Thoracic aorta (tissue), 2 donors: Measurements from ENCODE around the gene SPTBN5. TPM values are rescaled to one million over a fixed set of nuclear protein-coding genes. Genes with fewer than 3 reads are reported as not detected.

ENCODE experiments used
- ATAC-seq: fragments of 150-250 bp; one replicate; pipeline ENCODE4 v1.8.0; 2017; ENCODE audit warnings: low read depth; ENCODE audit not compliant: insufficient number of reproducible peaks, low FRiP score
- DNase-seq: peaks from one replicate; pipeline ENCODE4 v3.0.0-alpha.2; 2020; ENCODE audit warnings: low spot score
- H3K27ac ChIP-seq, 2 donors: fragments of 200-600 bp; sonication (generic); 1 replicate in 1 of 2; 2 replicates in 1 of 2; pipeline ENCODE4 v1.5.1; 2016; ENCODE audit warnings: mild to moderate bottlenecking in 2 of 2, moderate library complexity in 2 of 2
- H3K27me3 ChIP-seq: fragments of 200-600 bp; sonication (generic); replicated peaks from 2 replicates; pipeline ENCODE4 v1.6.0; 2016; ENCODE audit warnings: mild to moderate bottlenecking; ENCODE audit not compliant: insufficient read depth
- H3K36me3 ChIP-seq: fragments of 200-600 bp; sonication (generic); one replicate; pipeline ENCODE4 v1.5.1; 2016
- H3K4me1 ChIP-seq, 2 donors: fragments of 200-600 bp; sonication (generic); 1 replicate in 1 of 2; 2 replicates in 1 of 2; pipeline versions ENCODE4 v1.5.1 to v1.6.0; 2016; ENCODE audit warnings: low read depth in 2 of 2, mild to moderate bottlenecking in 1 of 2; ENCODE audit not compliant: control insufficient read depth in 1 of 2
- H3K4me3 ChIP-seq: fragments of 200-600 bp; sonication (generic); 2 replicates; pipeline ENCODE4 v1.5.1; 2016; ENCODE audit warnings: mild to moderate bottlenecking
- H3K9me3 ChIP-seq: fragments of 200-600 bp; sonication (generic); 2 replicates; pipeline ENCODE4 v1.5.1; 2016
- CTCF ChIP-seq: fragments of 200-600 bp; sonication (generic); IDR thresholded peaks from one replicate; pipeline ENCODE4 v1.5.1; 2019; ENCODE audit warnings: antibody characterized with exemption
- total RNA-seq, 2 donors: library from RNA; depleted of rRNA; stranded (reverse); fragments of >200 nt; gene quantifications; one replicate each; pipeline versions ENCODE4 v1.1.0 to v1.2.3, GENCODE V29; 2016

The SPTBN5 gene
- total RNA-seq, 2 donors from 2014 or later = 1.3 to 3.9 TPM

- Histone ChIP-seq H3K4me3 (no peak overlapping the region), H3K27ac (no peak overlapping the region), H3K27me3 (no peaks in the 10 kb centered on the region), H3K36me3 (no peaks in the 10 kb centered on the region), H3K4me1 (no peaks in the 10 kb centered on the region), H3K9me3 (no peaks in the 10 kb centered on the region)
- DNase-seq (no peak), ATAC-seq (no peak)
- no peak for TF ChIP-seq CTCF
Measured at GRCh38 chr15:41872166-41872747, 21.6 kb downstream of the SPTBN5 start.

GRCh38 chr15:41871175-41871905, 22.5 kb downstream of the SPTBN5 start:
- Histone ChIP-seq H3K4me3 (no peak overlapping the region), H3K9me3 (no peaks in the 10 kb centered on the region), H3K4me1 (no peaks in the 10 kb centered on the region), H3K27me3 (no peaks in the 10 kb centered on the region), H3K27ac (no peak overlapping the region), H3K36me3 (no peaks in the 10 kb centered on the region)
- no peak for TF ChIP-seq CTCF
- DNase-seq (no peak), ATAC-seq (no peak)

- TF ChIP-seq CTCF = no peak
- Histone ChIP-seq H3K4me3 (no peak overlapping the region), H3K9me3 (no peaks in the 10 kb centered on the region), H3K27me3 (no peaks in the 10 kb centered on the region), H3K36me3 (no peaks in the 10 kb centered on the region), H3K4me1 (no peaks in the 10 kb centered on the region), H3K27ac (no peak overlapping the region)
- DNase-seq (no peak), ATAC-seq (no peak)
Measured at GRCh38 chr15:41870689-41871081, 23.2 kb downstream of the SPTBN5 start.

GRCh38 chr15:41869770-41870688, 23.8 kb downstream of the SPTBN5 start:
- TF ChIP-seq CTCF = no peak
- DNase-seq (no peak), ATAC-seq (no peak)
- H3K36me3 ChIP-seq = no peaks in the 10 kb centered on the region
- H3K27ac ChIP-seq = no peak overlapping the region
- no peak overlapping the region for H3K4me3 ChIP-seq
- no peaks in the 10 kb centered on the region for H3K27me3 ChIP-seq
- no peaks in the 10 kb centered on the region for H3K9me3 ChIP-seq
- no peaks in the 10 kb centered on the region for H3K4me1 ChIP-seq

GRCh38 chr15:41868321-41868720, 25.5 kb downstream of the SPTBN5 start:
- no peaks in the 10 kb centered on the region for H3K27me3 ChIP-seq
- H3K27ac ChIP-seq = no peak overlapping the region
- TF ChIP-seq CTCF = no peak
- H3K9me3 ChIP-seq = no peaks in the 10 kb centered on the region
- no peak overlapping the region for H3K4me3 ChIP-seq
- no peaks in the 10 kb centered on the region for H3K36me3 ChIP-seq
- DNase-seq (no peak), ATAC-seq (no peak)
- no peaks in the 10 kb centered on the region for H3K4me1 ChIP-seq
